Bronchial epithelial cell (primary cell): ENCODE measurements around the gene NGLY1. TPM values are rescaled to one million over a fixed set of nuclear protein-coding genes. Genes with fewer than 3 reads are reported as not detected.

Experiments used
- DNase-seq: peaks from one replicate; pipeline ENCODE4 v3.0.0-alpha.2; 2010; ENCODE audit warnings: low read depth
- FAIRE-seq: peaks from 2 replicates; lab custom pipeline; 2011; peaks lifted over from hg19 to GRCh38; lab: Jason Lieb, UNC
- H3K27me3 ChIP-seq: 2 replicates; pipeline ENCODE4 v1.5.1; 2011; ENCODE audit warnings: low read length; ENCODE audit not compliant: control insufficient read depth, insufficient read depth
- H3K36me3 ChIP-seq: 2 replicates; pipeline ENCODE4 v1.5.1; 2011; ENCODE audit warnings: low read length; ENCODE audit not compliant: control insufficient read depth, insufficient read depth
- H3K4me3 ChIP-seq: 2 replicates; pipeline ENCODE4 v1.5.1; 2011; ENCODE audit warnings: mild to moderate bottlenecking, low read depth, low read length, control low read depth
- CTCF ChIP-seq: IDR thresholded peaks from 2 replicates; pipeline ENCODE4 v1.5.1; 2011; ENCODE audit warnings: mild to moderate bottlenecking, moderate library complexity, low read length, control low read depth, inconsistent platforms; ENCODE audit not compliant: insufficient read depth, severe bottlenecking
- total RNA-seq: library from RNA; depleted of rRNA; stranded (reverse); fragments of >200 nt; gene quantifications from 2 replicates; pipeline ENCODE4 v1.2.1, GENCODE V29; 2014

The NGLY1 gene
- total RNA-seq, 1 donor from 2014 or later = 24.0 TPM

- DNase-seq (no peak), FAIRE-seq (no peak)
- H3K4me3 ChIP-seq = no peak overlapping the region
- no peaks in the 10 kb centered on the region for H3K36me3 ChIP-seq
- no peak for TF ChIP-seq CTCF
- H3K27me3 ChIP-seq = no peaks in the 10 kb centered on the region
Observed at GRCh38 chr3:25690768-25691533, 92.3 kb downstream of the NGLY1 start.

GRCh38 chr3:25689226-25689625, 94.0 kb downstream of the NGLY1 start:
- Histone ChIP-seq H3K36me3 (no peaks in the 10 kb centered on the region), H3K4me3 (no peak overlapping the region), H3K27me3 (no peaks in the 10 kb centered on the region)
- DNase-seq (no peak), FAIRE-seq (no peak)
- TF ChIP-seq CTCF = no peak

GRCh38 chr3:25687742-25688141, 95.5 kb downstream of the NGLY1 start:
- no peak for FAIRE-seq
- H3K36me3 ChIP-seq = no peaks in the 10 kb centered on the region
- DNase-seq = no peak
- H3K27me3 ChIP-seq = no peaks in the 10 kb centered on the region
- TF ChIP-seq CTCF = no peak
- no peak overlapping the region for H3K4me3 ChIP-seq

- DNase-seq (no peak), FAIRE-seq (no peak)
- Histone ChIP-seq H3K36me3 (no peaks in the 10 kb centered on the region), H3K27me3 (no peaks in the 10 kb centered on the region), H3K4me3 (no peak overlapping the region)
- TF ChIP-seq CTCF = no peak
Observed at GRCh38 chr3:25686766-25687165, 96.5 kb downstream of the NGLY1 start.

- Histone ChIP-seq H3K27me3 (no peaks in the 10 kb centered on the region), H3K4me3 (no peak overlapping the region), H3K36me3 (no peaks in the 10 kb centered on the region)
- DNase-seq = no peak
- TF ChIP-seq CTCF = no peak
- FAIRE-seq = no peak
Observed at GRCh38 chr3:25683882-25684281, 99.4 kb downstream of the NGLY1 start.

GRCh38 chr3:25683410-25683809, 99.8 kb downstream of the NGLY1 start:
- no peak for DNase-seq
- no peak overlapping the region for H3K4me3 ChIP-seq
- TF ChIP-seq CTCF = no peak
- FAIRE-seq = no peak
- no peaks in the 10 kb centered on the region for H3K36me3 ChIP-seq
- no peaks in the 10 kb centered on the region for H3K27me3 ChIP-seq
